ENCODE results near the gene AQP5. TPM values are rescaled to one million over a fixed set of nuclear protein-coding genes. Genes with fewer than 3 reads are reported as not detected.

Gene AQP5
- total RNA-seq, 1 donor from 2014 or later: 0.46 TPM

DNA sequence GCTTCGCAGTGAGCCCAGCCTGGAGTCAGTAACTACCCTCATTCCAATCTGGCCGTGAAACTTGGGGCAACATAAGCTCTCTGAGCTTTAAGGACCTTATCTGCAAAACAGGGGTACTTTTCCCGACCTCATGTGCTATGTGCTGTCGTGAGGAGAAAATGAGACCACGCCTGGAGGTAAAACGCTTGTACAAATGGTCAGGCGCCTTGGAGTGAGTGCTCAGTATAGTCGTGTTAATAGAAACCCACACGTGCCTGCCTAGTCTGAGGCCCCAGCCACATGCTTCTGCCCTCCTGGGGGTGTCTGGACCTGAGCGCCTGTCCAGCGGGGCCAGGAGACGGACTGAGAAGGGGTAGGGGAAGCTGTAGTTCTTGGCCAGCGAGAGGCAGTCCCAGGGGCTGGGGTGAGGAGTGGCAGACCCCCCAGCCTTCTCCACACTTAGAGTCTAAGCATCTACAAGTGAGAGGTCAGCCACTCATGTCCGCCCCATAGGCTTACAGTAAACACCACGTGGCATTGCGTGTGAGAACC lies 4.9 kb downstream of the AQP5 start:
- Mint-ChIP-seq H3K4me3 (ENCODE audit: unreplicated experiment) (no peak overlapping the region), H3K9me3 (ENCODE audit: unreplicated experiment) (no peaks in the 10 kb centered on the region), H3K27me3 (ENCODE audit: unreplicated experiment) (peaks cover 7% of the 10 kb centered on the region)

GRCh38 chr12:49967042-49967776 lies 5.5 kb downstream of the AQP5 start:
- H3K27ac Mint-ChIP-seq (ENCODE audit: unreplicated experiment): no peak overlapping the region
- H3K9me3 Mint-ChIP-seq (ENCODE audit: unreplicated experiment): no peaks in the 10 kb centered on the region
- peaks cover 10% of the 10 kb centered on the region for H3K27me3 Mint-ChIP-seq (ENCODE audit: unreplicated experiment)
- peak; percentile 67 for TF ChIP-seq CTCF (IDR thresholded peaks at IDR 0.05)
- peak; percentile 96 for DNase-seq (ENCODE audit: extremely low spot score, unreplicated experiment)
- H3K4me1 Mint-ChIP-seq (ENCODE audit: unreplicated experiment): peaks cover 20% of the 10 kb centered on the region
- H3K36me3 Mint-ChIP-seq (ENCODE audit: unreplicated experiment): no peaks in the 10 kb centered on the region
- peak overlapping the region; percentile 56 for H3K4me3 Mint-ChIP-seq (ENCODE audit: unreplicated experiment)

More for the DNA sequence above, 4.9 kb downstream of the AQP5 start:
- Mint-ChIP-seq H3K4me1 (ENCODE audit: unreplicated experiment) (peaks cover 20% of the 10 kb centered on the region), H3K27ac (ENCODE audit: unreplicated experiment) (no peak overlapping the region), H3K36me3 (ENCODE audit: unreplicated experiment) (no peaks in the 10 kb centered on the region)
- no peak for TF ChIP-seq CTCF (IDR thresholded peaks at IDR 0.05)
- DNase-seq (ENCODE audit: extremely low spot score, unreplicated experiment): no peak

- no peak for DNase-seq (ENCODE audit: extremely low spot score, unreplicated experiment)
- H3K4me3 Mint-ChIP-seq (ENCODE audit: unreplicated experiment): peak overlapping the region; percentile 56
- no peak overlapping the region for H3K27ac Mint-ChIP-seq (ENCODE audit: unreplicated experiment)
Measured at GRCh38 chr12:49967777-49968250, 6.1 kb downstream of the AQP5 start.

DNA sequence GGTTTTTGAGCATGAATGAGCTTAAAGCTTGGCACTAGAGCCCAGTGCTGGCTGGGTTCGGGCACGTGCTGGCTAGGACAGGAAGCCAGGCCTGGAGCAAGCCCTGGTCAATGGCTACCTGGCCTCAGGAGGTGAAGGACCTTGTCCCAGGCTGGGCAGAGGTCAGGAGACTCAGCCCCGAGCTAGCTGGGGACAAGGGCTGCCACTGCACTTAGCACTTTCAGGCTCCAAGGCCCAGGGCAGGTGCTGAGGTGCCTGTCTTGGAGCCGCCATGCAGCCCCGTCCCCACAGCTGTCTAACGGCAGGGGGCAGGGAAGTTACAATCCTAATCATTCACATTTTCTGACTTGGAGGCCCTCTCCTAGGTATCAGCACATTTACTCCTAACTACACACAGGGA lies 6.8 kb downstream of the AQP5 start:
- Mint-ChIP-seq H3K4me1 (ENCODE audit: unreplicated experiment) (peaks cover 10% of the 10 kb centered on the region), H3K27me3 (ENCODE audit: unreplicated experiment) (peaks cover 10% of the 10 kb centered on the region), H3K27ac (ENCODE audit: unreplicated experiment) (no peak overlapping the region), H3K4me3 (ENCODE audit: unreplicated experiment) (no peak overlapping the region), H3K36me3 (ENCODE audit: unreplicated experiment) (no peaks in the 10 kb centered on the region), H3K9me3 (ENCODE audit: unreplicated experiment) (no peaks in the 10 kb centered on the region)
- no peak for TF ChIP-seq CTCF (IDR thresholded peaks at IDR 0.05)
- DNase-seq (ENCODE audit: extremely low spot score, unreplicated experiment): no peak

More at GRCh38 chr12:49967777-49968250, 6.1 kb downstream of the AQP5 start:
- Mint-ChIP-seq H3K9me3 (ENCODE audit: unreplicated experiment) (no peaks in the 10 kb centered on the region), H3K4me1 (ENCODE audit: unreplicated experiment) (peaks cover 16% of the 10 kb centered on the region), H3K27me3 (ENCODE audit: unreplicated experiment) (peaks cover 10% of the 10 kb centered on the region), H3K36me3 (ENCODE audit: unreplicated experiment) (no peaks in the 10 kb centered on the region)
- TF ChIP-seq CTCF (IDR thresholded peaks at IDR 0.05): no peak

DNA sequence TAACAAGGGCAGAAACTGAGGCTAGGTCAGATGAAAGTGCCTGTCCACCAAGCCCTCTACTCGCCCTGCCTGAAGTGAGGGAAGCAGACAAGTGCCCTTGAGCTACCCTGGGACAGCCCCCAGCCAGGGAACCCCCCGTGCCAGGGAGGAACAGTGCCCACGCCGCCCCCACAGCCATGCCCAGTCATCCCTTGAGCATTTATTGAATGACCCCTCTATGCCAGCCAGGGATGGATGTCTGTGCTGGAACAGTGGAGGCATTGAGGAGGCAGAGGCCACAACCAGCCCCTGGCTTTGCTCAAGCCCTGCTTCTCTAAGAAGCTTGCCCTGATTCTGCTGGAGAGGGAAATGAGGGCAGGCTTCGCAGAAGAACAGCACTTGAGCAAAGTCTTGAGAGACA lies 7.4 kb downstream of the AQP5 start:
- Mint-ChIP-seq H3K27me3 (ENCODE audit: unreplicated experiment) (peaks cover 10% of the 10 kb centered on the region), H3K4me3 (ENCODE audit: unreplicated experiment) (no peak overlapping the region), H3K36me3 (ENCODE audit: unreplicated experiment) (no peaks in the 10 kb centered on the region), H3K27ac (ENCODE audit: unreplicated experiment) (no peak overlapping the region), H3K4me1 (ENCODE audit: unreplicated experiment) (peaks cover 10% of the 10 kb centered on the region), H3K9me3 (ENCODE audit: unreplicated experiment) (no peaks in the 10 kb centered on the region)
- no peak for TF ChIP-seq CTCF (IDR thresholded peaks at IDR 0.05)
- no peak for DNase-seq (ENCODE audit: extremely low spot score, unreplicated experiment)
